ENCODE results near the gene OR1J4. TPM values are rescaled to one million over a fixed set of nuclear protein-coding genes. Genes with fewer than 3 reads are reported as not detected.

The OR1J4 gene
- not detected in 2 replicates for total RNA-seq

DNA sequence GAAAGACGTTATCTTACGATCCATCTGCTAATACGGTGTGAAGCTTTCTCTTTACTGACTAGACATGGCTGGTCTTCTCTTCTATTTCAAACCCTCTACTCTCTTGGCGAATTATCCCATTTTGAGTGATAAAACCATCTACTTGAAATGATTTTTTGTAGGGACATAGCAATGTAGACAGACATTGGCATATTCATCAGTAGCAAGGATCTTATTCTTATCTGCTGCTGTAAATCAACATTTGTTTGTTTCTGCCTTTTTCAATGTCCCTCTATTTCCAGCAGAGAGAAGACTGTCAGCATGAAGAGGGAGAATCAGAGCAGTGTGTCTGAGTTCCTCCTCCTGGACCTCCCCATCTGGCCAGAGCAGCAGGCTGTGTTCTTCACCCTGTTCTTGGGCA is at the start of gene OR1J4:
OR1J4 (plus strand) TSS at position 301 of the 400 bp plus-strand sequence; CDS start at position 301, 0 bp downstream.

GRCh38 chr9:122477826-122478225 is 41.1 kb upstream of the OR1J4 start, which contains the start of gene OR1J1:
OR1J1 (minus strand) TSS chr9:122477926; CDS start chr9:122477926, 0 bp downstream.

DNA sequence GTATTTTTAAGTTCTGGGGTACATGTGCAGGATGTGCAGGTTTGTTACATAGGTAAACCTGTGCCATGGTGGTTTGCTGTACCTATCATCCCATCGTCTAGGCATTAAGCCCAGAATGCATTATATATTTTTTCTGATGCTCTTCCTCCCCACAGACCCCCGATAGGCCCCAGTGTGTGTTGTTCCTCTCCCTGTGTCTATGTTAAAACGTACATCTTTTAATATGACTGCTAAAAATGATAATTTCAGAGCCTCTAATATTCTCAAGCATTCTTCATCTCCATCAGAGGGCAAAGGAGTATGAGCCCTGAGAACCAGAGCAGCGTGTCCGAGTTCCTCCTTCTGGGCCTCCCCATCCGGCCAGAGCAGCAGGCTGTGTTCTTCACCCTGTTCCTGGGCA is 8.4 kb upstream of the OR1J4 start, which contains the start of gene OR1J2:
OR1J2 (plus strand) TSS at position 301 of the 400 bp plus-strand sequence; CDS start at position 301, 0 bp downstream.

DNA sequence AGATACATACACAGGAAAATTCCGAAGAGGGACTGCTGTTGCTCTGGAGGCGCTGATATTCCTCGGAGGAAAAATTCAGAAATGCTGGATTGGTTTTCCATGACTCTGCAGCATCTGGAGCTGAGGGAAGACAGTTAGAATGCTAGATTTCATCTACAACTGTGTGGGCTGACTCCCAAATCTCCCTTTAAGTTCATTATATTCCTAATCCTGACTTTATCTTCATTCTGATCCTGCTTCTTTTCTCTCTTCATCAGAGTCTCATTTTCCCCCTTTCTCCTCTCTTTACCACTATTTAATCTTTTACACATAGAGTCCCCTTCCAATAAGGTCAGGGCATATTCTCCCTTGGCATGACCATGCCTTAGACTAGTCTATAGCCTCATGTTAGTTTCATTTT is 8.3 kb downstream of the OR1J4 start, which contains the start of gene OR1N1:
OR1N1 (minus strand) TSS at position 101 of the 400 bp plus-strand sequence; CDS start at position 101, 0 bp downstream.

GRCh38 chr9:122552812-122553211 is 33.9 kb downstream of the OR1J4 start, which contains the start of gene OR1N2:
OR1N2 (plus strand) TSS chr9:122553112; CDS start chr9:122553212, 100 bp downstream.

Other genes starting within 250 kb of the OR1J4 start
- 39.9 and 83.0 TPM in 2 replicates for gene PTGS1, start 148.1 kb upstream of the OR1J4 start, total RNA-seq
- gene OR1J1, start 41.2 kb upstream of the OR1J4 start, total RNA-seq = not detected in 2 replicates
- 0.20 and 0.73 TPM in 2 replicates for gene OR1J2, start 8.3 kb upstream of the OR1J4 start, total RNA-seq
- not detected in 2 replicates for gene OR1N1, start 8.2 kb downstream of the OR1J4 start, total RNA-seq
- under 0.01 and 0.20 TPM in 2 replicates for gene OR1N2, start 34.0 kb downstream of the OR1J4 start, total RNA-seq
- not detected in 2 replicates for gene OR1L8, start 64.2 kb downstream of the OR1J4 start, total RNA-seq
- gene OR1Q1, start 95.6 kb downstream of the OR1J4 start, total RNA-seq = not detected in 2 replicates
- not detected in 2 replicates for gene OR1B1, start 138.5 kb downstream of the OR1J4 start, total RNA-seq
- gene OR1L1, start 142.6 kb downstream of the OR1J4 start, total RNA-seq = not detected in 2 replicates
- gene OR1L3, start 156.0 kb downstream of the OR1J4 start, total RNA-seq = not detected in 2 replicates
- gene OR1L4, start 204.8 kb downstream of the OR1J4 start, total RNA-seq = not detected in 2 replicates
- gene OR1L6, start 223.2 kb downstream of the OR1J4 start, total RNA-seq = not detected in 2 replicates